HG02943 (cell line): ENCODE measurements around the gene GPX1.
"Not testable (repeated sequence)": the region's sequence is repeated elsewhere in the genome, so short reads cannot be mapped to it uniquely, and the experiment has no call there.

Source experiments
- ATAC-seq: cut with Tn5 transposase; IDR thresholded peaks from one replicate; pipeline ENCODE4 v1.9.1; 2021; ENCODE audit warnings: mild to moderate bottlenecking, low read depth, moderate library complexity; ENCODE audit not compliant: unreplicated experiment

The GPX1 gene

GRCh38 chr3:49358217-49358883, at the start of gene GPX1:
TSS of gene GPX1 (minus strand) at chr3:49358353. CDS start at chr3:49358278, 75 bp downstream.
- ATAC-seq: no peak

GRCh38 chr3:49406571-49407565, 48.7 kb upstream of the GPX1 start:
- no peak for ATAC-seq

GRCh38 chr3:49405570-49405969, 47.4 kb upstream of the GPX1 start:
- ATAC-seq: not testable (repeated sequence)

- ATAC-seq: no peak
These were observed 45.7 kb upstream of the GPX1 start for GRCh38 chr3:49403891-49404290.

- no peak for ATAC-seq
These were observed 43.6 kb upstream of the GPX1 start for GRCh38 chr3:49401766-49402165.

GRCh38 chr3:49399461-49399860, 41.3 kb upstream of the GPX1 start:
- no peak for ATAC-seq

GRCh38 chr3:49397470-49397869, 39.3 kb upstream of the GPX1 start:
- ATAC-seq: no peak

GRCh38 chr3:49391310-49391709, 33.2 kb upstream of the GPX1 start:
- ATAC-seq: not testable (repeated sequence)

- no peak for ATAC-seq
These were observed 31.1 kb upstream of the GPX1 start for GRCh38 chr3:49389297-49389696.

GRCh38 chr3:49388289-49388820, 30.2 kb upstream of the GPX1 start:
- ATAC-seq: no peak

GRCh38 chr3:49387721-49388120, 29.6 kb upstream of the GPX1 start:
- no peak for ATAC-seq

GRCh38 chr3:49386056-49386756, 28.1 kb upstream of the GPX1 start:
- ATAC-seq: no peak

GRCh38 chr3:49385617-49386016, 27.5 kb upstream of the GPX1 start:
- no peak for ATAC-seq

GRCh38 chr3:49383387-49383786, 25.2 kb upstream of the GPX1 start:
- ATAC-seq: no peak

- ATAC-seq: no peak
These were observed 20.2 kb upstream of the GPX1 start for GRCh38 chr3:49378249-49378895.

GRCh38 chr3:49377483-49377882, 19.3 kb upstream of the GPX1 start:
- ATAC-seq: no peak

- no peak for ATAC-seq
These were observed 13.8 kb upstream of the GPX1 start for GRCh38 chr3:49371946-49372345.

- ATAC-seq: no peak
These were observed 12.6 kb upstream of the GPX1 start for GRCh38 chr3:49370585-49371290.

GRCh38 chr3:49362561-49362960, 4.4 kb upstream of the GPX1 start:
- no peak for ATAC-seq

- ATAC-seq: no peak
These were observed 1.5 kb upstream of the GPX1 start for GRCh38 chr3:49359623-49360022.
